Neural crest cell (in vitro differentiated cells): ENCODE results near the gene NMNAT3. TPM values are rescaled to one million over a fixed set of nuclear protein-coding genes. Genes with fewer than 3 reads are reported as not detected.

ENCODE experiments used
- DNase-seq: peaks from one replicate; pipeline ENCODE4 v3.0.0; 2021; ENCODE audit warnings: low read depth, mixed read lengths, low spot score
- H3K27ac Mint-ChIP-seq: one replicate; pipeline ENCODE4 v1.8.0; 2021; ENCODE audit warnings: mild to moderate bottlenecking, mixed read lengths; ENCODE audit not compliant: unreplicated experiment
- H3K27me3 Mint-ChIP-seq: 2 replicates; pipeline ENCODE4 v1.8.0; 2021; ENCODE audit warnings: low read depth, mild to moderate bottlenecking, mixed read lengths
- H3K36me3 Mint-ChIP-seq: 2 replicates; pipeline ENCODE4 v1.8.0; 2021; ENCODE audit warnings: low read depth, mild to moderate bottlenecking, mixed read lengths
- H3K4me1 Mint-ChIP-seq: 2 replicates; pipeline ENCODE4 v1.8.0; 2021; ENCODE audit warnings: mixed read lengths
- H3K4me3 Mint-ChIP-seq: one replicate; pipeline ENCODE4 v1.8.0; 2021; ENCODE audit warnings: mild to moderate bottlenecking, mixed read lengths
- H3K9me3 Mint-ChIP-seq: 2 replicates; pipeline ENCODE4 v1.8.0; 2021; ENCODE audit warnings: mixed read lengths
- total RNA-seq: library from RNA; stranded (reverse); gene quantifications from 2 replicates; pipeline ENCODE4 v1.2.1, GENCODE V29; 2021
- TF ChIP-seq, protein P1 (sequence below): fragments of 200-600 bp; sonication (generic); conservative IDR thresholded peaks from 2 replicates; pipeline ENCODE4 v1.5.0; 2021; ENCODE audit warnings: antibody characterized with exemption, mild to moderate bottlenecking

NMNAT3 gene
- total RNA-seq, 1 donor from 2014 or later = 2.5 TPM

DNA sequence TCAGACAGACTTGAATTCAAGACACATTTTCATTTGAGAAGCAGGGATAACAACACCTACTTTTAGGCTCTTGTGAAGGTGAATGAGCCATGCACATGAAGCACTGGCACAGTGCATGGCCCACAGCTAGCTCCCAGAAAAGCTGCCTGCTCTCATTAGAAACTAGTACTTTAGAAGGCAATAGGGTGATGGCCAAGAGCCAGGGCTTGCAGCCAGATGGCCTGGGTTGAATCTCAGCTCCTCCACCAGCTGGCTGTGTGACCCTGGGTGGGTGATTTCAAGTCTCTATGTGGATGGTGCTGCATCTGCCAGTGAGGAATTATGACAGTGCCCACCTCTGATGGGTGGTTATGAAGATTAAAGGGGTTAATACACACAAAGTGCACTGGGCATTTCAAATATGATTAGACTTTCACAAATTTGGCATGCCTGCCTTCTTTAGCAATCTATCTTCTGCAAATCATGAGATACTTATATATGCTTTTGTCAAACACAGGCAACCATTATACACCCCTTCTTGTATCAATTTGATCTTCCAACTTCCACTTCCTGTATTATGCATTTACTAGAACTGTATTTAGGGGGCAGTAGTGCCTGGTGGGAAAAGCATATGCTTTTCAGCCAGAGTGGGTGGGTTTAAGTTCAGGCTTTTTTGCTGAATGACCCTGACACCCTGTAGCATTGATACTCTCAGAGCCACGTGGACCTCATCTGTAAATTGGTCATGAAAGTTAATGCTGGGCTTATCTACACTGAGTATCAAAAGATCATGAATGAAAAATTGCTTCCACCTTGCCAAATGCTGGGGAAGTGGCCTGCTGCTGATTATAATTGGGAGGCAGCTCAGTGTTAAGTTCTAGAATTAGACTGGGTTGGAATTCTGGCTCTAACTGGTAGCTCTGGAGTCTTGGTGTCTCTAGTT, 103.5 kb downstream of the NMNAT3 start:
- no peak overlapping the region for H3K27ac Mint-ChIP-seq
- no peak overlapping the region for H3K4me3 Mint-ChIP-seq
- peaks cover 4% of the 10 kb centered on the region for H3K9me3 Mint-ChIP-seq
- peaks cover 13% of the 10 kb centered on the region for H3K36me3 Mint-ChIP-seq
- DNase-seq = no peak
- peaks cover 2% of the 10 kb centered on the region for H3K27me3 Mint-ChIP-seq
- TF ChIP-seq, protein P1, sequence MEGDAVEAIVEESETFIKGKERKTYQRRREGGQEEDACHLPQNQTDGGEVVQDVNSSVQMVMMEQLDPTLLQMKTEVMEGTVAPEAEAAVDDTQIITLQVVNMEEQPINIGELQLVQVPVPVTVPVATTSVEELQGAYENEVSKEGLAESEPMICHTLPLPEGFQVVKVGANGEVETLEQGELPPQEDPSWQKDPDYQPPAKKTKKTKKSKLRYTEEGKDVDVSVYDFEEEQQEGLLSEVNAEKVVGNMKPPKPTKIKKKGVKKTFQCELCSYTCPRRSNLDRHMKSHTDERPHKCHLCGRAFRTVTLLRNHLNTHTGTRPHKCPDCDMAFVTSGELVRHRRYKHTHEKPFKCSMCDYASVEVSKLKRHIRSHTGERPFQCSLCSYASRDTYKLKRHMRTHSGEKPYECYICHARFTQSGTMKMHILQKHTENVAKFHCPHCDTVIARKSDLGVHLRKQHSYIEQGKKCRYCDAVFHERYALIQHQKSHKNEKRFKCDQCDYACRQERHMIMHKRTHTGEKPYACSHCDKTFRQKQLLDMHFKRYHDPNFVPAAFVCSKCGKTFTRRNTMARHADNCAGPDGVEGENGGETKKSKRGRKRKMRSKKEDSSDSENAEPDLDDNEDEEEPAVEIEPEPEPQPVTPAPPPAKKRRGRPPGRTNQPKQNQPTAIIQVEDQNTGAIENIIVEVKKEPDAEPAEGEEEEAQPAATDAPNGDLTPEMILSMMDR = no peak
- peaks cover 5% of the 10 kb centered on the region for H3K4me1 Mint-ChIP-seq

DNA sequence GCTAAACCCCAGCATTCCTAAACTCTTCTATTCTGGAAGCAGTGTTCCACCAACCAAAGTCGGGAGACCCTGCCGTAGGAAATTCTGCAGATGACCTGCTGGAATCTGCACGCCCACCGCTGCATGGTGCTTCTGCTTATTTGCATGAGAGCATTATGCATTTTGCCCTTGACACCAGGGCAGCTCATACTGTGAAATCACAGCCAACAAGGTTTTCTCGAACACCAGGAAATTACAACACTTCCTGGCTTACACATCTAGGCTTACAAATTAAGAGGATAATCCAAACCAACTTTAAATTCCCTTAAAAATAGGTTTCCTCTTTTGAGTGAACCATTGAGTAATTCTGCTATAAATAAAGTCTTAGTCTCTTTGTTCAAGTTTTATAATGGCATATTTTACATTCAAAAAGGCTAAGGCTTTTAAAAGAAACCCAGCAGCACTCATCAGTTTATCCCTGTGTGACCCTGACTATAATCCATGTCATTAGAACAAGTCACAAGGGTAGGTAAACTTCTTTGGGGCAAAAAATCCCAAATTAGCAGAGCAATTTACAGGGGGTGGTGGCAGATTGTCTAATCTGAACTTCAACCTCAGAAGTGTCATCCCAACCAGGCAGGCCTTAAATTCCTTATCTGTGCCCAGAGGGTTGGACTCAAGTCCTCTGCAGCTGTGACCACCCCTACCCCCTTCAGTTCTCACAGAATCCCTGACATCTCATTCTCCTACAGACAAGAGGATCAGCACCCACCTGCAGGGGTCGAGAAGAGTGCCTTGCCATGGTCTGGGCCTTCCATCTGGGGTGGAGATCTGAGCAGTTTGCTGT, 104.7 kb downstream of the NMNAT3 start:
- H3K36me3 Mint-ChIP-seq = peaks cover 15% of the 10 kb centered on the region
- peaks cover 4% of the 10 kb centered on the region for H3K4me1 Mint-ChIP-seq
- H3K27ac Mint-ChIP-seq = no peak overlapping the region
- peaks cover 2% of the 10 kb centered on the region for H3K27me3 Mint-ChIP-seq
- no peak for DNase-seq
- H3K9me3 Mint-ChIP-seq = peaks cover 4% of the 10 kb centered on the region
- TF ChIP-seq, protein P1 = no peak
- H3K4me3 Mint-ChIP-seq = no peak overlapping the region

DNA sequence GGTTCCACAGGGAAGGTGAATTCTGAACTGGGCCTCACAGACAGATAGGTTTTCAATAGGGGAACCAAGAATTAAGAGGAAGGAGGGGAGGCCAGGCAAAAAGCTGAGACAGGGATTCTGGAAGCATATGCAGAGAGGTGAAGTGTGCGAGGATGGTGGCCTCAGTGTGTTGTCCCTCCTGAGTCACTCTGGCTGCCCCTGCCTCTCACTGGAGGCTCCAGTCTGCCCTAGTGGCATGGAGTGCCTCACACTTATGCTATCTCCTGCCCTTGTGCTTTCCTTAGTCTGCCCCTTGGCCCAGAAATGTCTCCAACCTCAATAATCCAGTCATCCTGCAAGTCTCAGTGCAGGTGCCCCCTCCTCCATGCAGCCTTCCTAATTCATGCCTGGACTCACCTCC, 106.1 kb downstream of the NMNAT3 start:
- Mint-ChIP-seq H3K4me3 (no peak overlapping the region), H3K4me1 (no peaks in the 10 kb centered on the region), H3K27me3 (peaks cover 2% of the 10 kb centered on the region), H3K27ac (no peak overlapping the region), H3K9me3 (peaks cover 4% of the 10 kb centered on the region), H3K36me3 (peaks cover 15% of the 10 kb centered on the region)
- DNase-seq = no peak
- TF ChIP-seq, protein P1 = no peak

DNA sequence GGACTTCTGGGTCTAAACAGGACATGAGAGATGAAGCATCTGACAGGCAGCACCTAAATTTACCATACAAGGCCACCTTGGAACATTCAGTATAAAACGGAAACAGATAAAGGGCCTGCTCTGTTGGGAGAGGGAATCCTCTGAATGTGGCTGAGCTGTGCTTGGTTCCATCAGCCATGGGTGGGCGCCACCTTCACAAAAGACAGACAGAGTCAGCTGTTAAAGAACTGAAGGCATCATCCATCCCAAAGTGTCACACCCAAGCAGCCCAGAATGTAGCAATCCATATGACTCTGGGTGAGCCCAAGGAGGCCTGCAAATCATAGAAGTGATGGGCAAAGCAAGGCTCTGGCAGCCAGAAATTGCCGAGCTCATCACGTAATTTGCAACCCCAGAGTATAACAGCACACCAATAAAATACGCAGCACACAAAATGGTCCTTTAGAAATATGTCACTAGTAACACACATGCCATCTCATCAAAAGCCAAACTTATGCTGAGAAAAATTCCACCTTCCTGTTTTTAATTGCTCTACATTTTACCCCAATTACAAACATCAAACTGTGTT, 113.4 kb downstream of the NMNAT3 start:
- Mint-ChIP-seq H3K4me1 (peaks cover 20% of the 10 kb centered on the region), H3K4me3 (no peak overlapping the region), H3K27me3 (peaks cover 12% of the 10 kb centered on the region), H3K36me3 (peaks cover 4% of the 10 kb centered on the region), H3K9me3 (no peaks in the 10 kb centered on the region), H3K27ac (no peak overlapping the region)
- TF ChIP-seq, protein P1 = peak; percentile 49
- DNase-seq = no peak

DNA sequence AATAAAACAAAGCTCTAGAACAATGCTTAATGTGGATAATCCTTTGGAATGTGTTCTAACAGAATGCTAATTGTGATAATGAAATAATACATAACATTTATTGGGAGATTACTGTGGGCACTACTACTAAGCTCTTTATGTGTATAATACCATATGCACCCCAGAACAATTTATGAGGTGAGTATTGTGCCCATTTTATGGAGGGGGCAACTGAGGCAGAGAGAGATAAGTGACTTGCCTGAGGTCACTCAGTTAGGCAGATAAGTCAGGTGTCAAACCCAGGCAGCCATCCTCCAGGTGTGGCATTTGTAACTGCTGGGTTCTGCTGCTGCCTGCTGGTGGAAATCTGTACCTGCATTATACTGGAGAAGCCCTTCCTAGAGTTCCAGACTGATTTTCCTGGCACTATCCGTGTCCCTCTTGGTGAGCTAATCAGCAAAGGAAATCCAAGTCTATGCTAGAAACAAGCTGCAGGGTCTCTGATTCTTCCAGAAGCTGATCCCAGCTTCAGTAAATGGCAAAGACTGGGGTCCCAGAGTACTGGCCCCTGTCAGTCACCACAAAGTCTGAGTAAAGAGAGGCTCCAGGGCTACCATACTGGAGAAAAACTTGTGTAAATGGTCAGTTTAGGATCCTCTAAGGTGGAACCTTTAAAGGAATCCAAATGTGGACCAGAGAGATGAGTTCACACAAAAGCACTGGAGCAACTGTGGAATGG, 115.7 kb downstream of the NMNAT3 start:
- H3K36me3 Mint-ChIP-seq = no peaks in the 10 kb centered on the region
- DNase-seq = peak; percentile 34
- H3K27me3 Mint-ChIP-seq = peaks cover 16% of the 10 kb centered on the region
- no peak overlapping the region for H3K4me3 Mint-ChIP-seq
- H3K4me1 Mint-ChIP-seq = peaks cover 26% of the 10 kb centered on the region
- TF ChIP-seq, protein P1 = peak; percentile 76
- H3K9me3 Mint-ChIP-seq = no peaks in the 10 kb centered on the region
- H3K27ac Mint-ChIP-seq = no peak overlapping the region
